BLaER1 (cell line): ENCODE data around the gene PIGL.

Experiments
- H3K27ac ChIP-seq: shearing (Covaris generic); formaldehyde crosslinking; 2 replicates; pipeline ENCODE4 v1.8.1; 2022
- H3K27me3 ChIP-seq: shearing (Covaris generic); formaldehyde crosslinking; 2 replicates; pipeline ENCODE4 v1.8.1; 2022
- H3K36me3 ChIP-seq: shearing (Covaris generic); formaldehyde crosslinking; 2 replicates; pipeline ENCODE4 v1.8.1; 2022
- H3K4me1 ChIP-seq: shearing (Covaris generic); formaldehyde crosslinking; 2 replicates; pipeline ENCODE4 v1.8.1; 2022
- H3K4me2 ChIP-seq: shearing (Covaris generic); formaldehyde crosslinking; 2 replicates; pipeline ENCODE4 v1.8.1; 2022
- H3K4me3 ChIP-seq: shearing (Covaris generic); formaldehyde crosslinking; 2 replicates; pipeline ENCODE4 v1.8.1; 2022
- H3K9ac ChIP-seq: shearing (Covaris generic); formaldehyde crosslinking; 2 replicates; pipeline ENCODE4 v1.8.1; 2022
- H3K9me3 ChIP-seq: shearing (Covaris generic); formaldehyde crosslinking; 2 replicates; pipeline ENCODE4 v1.8.1; 2022
- H4K20me1 ChIP-seq: shearing (Covaris generic); formaldehyde crosslinking; 2 replicates; pipeline ENCODE4 v1.8.1; 2022
- Cebpa-rat ChIP-seq: shearing (Covaris generic); IDR thresholded peaks from 2 replicates; pipeline ENCODE4 v1.8.1; 2022

PIGL gene

DNA sequence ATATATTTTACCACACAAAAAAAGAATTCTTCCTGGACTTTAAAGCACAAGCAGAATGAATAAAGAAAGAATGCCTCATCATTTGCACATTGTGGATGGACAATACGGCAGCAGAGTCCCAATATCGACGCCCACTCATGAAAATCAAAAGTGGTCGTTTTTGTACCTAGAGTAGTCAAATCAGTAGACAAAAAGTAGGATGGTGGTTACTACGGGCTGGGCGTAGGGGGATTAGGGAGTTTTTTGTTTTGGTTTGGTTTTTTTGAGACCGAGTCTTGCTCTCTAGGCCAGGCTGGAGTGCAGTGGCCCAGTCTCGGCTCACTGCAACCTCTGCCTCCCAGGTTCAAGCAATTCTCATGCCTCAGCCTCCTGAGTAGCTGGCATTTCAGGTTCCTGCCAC, 144.9 kb downstream of the PIGL start:
- H3K27ac ChIP-seq, result no peak overlapping the region
- H3K9ac ChIP-seq, result no peak overlapping the region
- no peak for TF ChIP-seq Cebpa-rat
- H3K4me2 ChIP-seq, result no peak overlapping the region
- no peaks in the 10 kb centered on the region for H4K20me1 ChIP-seq
- no peak overlapping the region for H3K4me3 ChIP-seq
- no peaks in the 10 kb centered on the region for H3K9me3 ChIP-seq
- H3K27me3 ChIP-seq, result no peaks in the 10 kb centered on the region
- no peaks in the 10 kb centered on the region for H3K36me3 ChIP-seq
- H3K4me1 ChIP-seq, result no peaks in the 10 kb centered on the region

DNA sequence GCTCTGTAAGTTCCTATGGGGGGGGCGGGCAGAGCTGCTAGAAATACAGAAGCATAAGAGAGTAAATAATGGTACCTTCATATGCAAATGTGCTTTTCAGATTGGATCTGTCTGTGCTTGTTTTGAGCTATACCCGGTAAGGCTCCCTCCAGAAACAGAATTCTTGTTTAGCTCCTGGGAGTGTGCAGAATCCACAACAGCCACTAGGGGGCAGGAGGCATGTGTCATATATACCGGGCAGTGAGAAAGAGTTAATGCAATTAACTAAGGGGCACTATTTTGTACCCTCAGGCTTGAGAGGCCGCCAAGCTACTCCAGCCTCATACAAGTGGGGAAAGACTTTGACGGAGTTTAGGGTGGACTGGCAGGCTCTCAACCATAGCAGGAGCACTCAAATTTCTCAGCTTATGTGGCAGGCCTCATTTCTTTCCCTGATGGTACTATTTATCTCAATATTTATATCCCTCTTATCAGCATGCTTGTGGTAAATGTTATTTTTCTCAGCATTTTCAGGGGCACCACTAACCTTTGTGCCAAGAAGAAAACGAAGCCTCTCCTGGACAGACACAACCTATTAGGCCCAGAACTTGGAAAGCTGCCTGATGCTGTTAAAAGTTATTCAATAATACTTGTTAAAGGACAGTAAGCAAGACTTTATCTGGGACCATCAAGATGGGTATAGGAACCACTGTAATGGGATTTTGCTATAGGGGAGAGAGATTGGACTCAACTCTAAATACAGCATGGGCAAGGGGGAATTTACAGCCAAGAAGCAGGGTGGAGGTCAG, 146.9 kb downstream of the PIGL start:
- no peak overlapping the region for H3K4me2 ChIP-seq
- H3K36me3 ChIP-seq, result no peaks in the 10 kb centered on the region
- H3K27me3 ChIP-seq, result no peaks in the 10 kb centered on the region
- no peak overlapping the region for H3K4me3 ChIP-seq
- no peak overlapping the region for H3K9ac ChIP-seq
- H3K27ac ChIP-seq, result no peak overlapping the region
- TF ChIP-seq Cebpa-rat, result no peak
- H4K20me1 ChIP-seq, result no peaks in the 10 kb centered on the region
- no peaks in the 10 kb centered on the region for H3K4me1 ChIP-seq
- H3K9me3 ChIP-seq, result no peaks in the 10 kb centered on the region

DNA sequence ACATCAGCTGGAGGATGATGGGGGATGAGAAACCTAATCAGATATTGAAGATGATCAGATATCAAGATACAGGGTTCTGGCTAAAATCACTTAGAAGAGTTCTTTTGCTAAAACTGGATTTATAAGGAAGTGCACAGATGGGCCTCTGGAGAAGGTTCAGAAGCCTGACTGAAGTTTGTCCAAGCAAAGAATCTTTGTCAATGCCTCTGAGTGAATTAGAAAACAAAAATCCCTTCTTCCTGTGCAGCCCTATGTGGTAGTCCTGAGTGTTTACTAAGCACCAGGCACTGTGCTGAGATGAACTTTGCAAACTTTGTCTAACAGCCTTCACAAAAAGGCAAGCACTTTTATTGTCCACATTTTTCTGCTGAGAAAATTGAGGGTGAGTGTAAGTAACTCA, 147.6 kb downstream of the PIGL start:
- no peak for TF ChIP-seq Cebpa-rat
- Histone ChIP-seq H3K36me3 (no peaks in the 10 kb centered on the region), H3K9me3 (no peaks in the 10 kb centered on the region), H3K4me2 (no peak overlapping the region), H3K9ac (no peak overlapping the region), H4K20me1 (no peaks in the 10 kb centered on the region), H3K27ac (no peak overlapping the region), H3K4me3 (no peak overlapping the region), H3K4me1 (no peaks in the 10 kb centered on the region), H3K27me3 (no peaks in the 10 kb centered on the region)

GRCh38 chr17:16371742-16372141, 154.7 kb downstream of the PIGL start:
- Histone ChIP-seq H3K27ac (no peak overlapping the region), H3K4me1 (no peaks in the 10 kb centered on the region), H3K9me3 (no peaks in the 10 kb centered on the region), H3K27me3 (no peaks in the 10 kb centered on the region), H4K20me1 (no peaks in the 10 kb centered on the region), H3K9ac (no peak overlapping the region), H3K36me3 (no peaks in the 10 kb centered on the region), H3K4me3 (no peak overlapping the region), H3K4me2 (no peak overlapping the region)
- no peak for TF ChIP-seq Cebpa-rat

- H3K9ac ChIP-seq, result no peak overlapping the region
- no peaks in the 10 kb centered on the region for H4K20me1 ChIP-seq
- H3K27me3 ChIP-seq, result no peaks in the 10 kb centered on the region
- no peaks in the 10 kb centered on the region for H3K36me3 ChIP-seq
- H3K27ac ChIP-seq, result no peak overlapping the region
- H3K4me1 ChIP-seq, result no peaks in the 10 kb centered on the region
- H3K9me3 ChIP-seq, result no peaks in the 10 kb centered on the region
- H3K4me3 ChIP-seq, result no peak overlapping the region
- TF ChIP-seq Cebpa-rat, result no peak
- no peak overlapping the region for H3K4me2 ChIP-seq
Measured at GRCh38 chr17:16374146-16374938, 157.3 kb downstream of the PIGL start.
